ENCODE measurements around the gene EXOC7.
"Not testable (repeated sequence)": the region's sequence is repeated elsewhere in the genome, so short reads cannot be mapped to it uniquely, and the experiment has no call there.

Gene EXOC7

GRCh38 chr17:76079956-76080767, 23.4 kb downstream of the EXOC7 start:
- TF ChIP-seq CTCF (IDR thresholded peaks at IDR 0.05), result no peak
- no peak overlapping the region for H3K27ac ChIP-seq
- H3K4me3 ChIP-seq, result no peak overlapping the region
- DNase-seq (ENCODE audit: low spot score), result no peak

DNA sequence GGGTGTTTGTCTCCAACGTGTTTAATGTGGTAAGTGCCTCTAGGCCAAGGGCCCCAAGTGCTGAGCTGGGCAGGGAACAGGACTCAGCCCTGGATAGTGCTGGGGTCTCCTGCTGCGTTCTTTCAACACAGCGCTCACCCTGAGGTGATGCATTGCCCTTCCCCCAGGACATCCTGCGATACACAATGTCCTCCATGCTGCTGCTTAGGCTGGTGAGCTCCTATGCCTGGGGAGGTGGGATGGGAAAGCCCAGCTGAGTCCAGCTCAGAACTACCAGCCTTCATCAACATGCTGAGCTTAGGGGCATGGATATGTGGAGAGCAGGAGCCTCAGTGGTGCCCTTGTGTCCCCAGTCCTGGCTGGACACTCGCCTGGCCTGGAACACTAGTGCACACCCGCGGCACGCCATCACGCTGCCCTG, 24.0 kb downstream of the EXOC7 start:
- no peak overlapping the region for H3K4me3 ChIP-seq
- DNase-seq (ENCODE audit: low spot score), result no peak
- no peak for TF ChIP-seq CTCF (IDR thresholded peaks at IDR 0.05)
- H3K27ac ChIP-seq, result no peak overlapping the region

DNA sequence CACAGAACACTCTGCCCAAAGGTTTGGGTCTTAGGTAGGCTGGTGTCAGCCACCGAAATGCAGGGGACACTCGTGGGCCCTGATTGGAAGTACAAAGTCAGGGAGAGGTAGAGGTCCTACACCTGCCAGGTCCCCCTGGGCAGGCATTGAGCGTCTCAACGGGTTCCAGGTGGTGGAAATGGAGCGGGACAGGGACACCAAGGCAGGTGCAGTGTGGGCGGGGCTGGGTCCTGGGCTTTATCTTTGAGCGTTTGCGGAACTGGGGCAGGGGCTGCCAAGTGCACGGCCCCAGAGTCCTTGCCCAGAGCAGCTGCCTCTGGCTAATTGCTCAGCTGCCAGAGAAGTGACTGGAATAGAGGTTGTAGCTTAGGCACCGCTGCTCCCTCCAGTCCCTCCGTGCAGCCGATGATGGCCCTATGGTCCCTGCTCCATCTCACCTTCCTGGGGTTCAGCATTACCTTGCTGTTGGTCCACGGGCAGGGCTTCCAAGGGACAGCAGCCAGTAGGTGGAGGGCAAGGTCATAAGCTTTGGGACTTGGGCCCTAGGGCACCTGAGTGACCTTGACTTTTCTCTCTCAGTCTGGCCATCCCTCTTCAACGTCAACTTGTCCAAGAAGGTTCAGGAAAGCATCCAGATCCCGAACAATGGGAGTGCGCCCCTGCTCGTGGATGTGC, 24.6 kb downstream of the EXOC7 start, which contains the start of gene ZACN:
TSS of gene ZACN (plus strand) at position 323 of the 675 bp plus-strand sequence. CDS start at position 406, 83 bp downstream.
- DNase-seq (ENCODE audit: low spot score), result no peak
- TF ChIP-seq CTCF (IDR thresholded peaks at IDR 0.05), result no peak
- Histone ChIP-seq H3K27ac (no peak within 1 kb of the TSS), H3K4me3 (no peak within 1 kb of the TSS)

DNA sequence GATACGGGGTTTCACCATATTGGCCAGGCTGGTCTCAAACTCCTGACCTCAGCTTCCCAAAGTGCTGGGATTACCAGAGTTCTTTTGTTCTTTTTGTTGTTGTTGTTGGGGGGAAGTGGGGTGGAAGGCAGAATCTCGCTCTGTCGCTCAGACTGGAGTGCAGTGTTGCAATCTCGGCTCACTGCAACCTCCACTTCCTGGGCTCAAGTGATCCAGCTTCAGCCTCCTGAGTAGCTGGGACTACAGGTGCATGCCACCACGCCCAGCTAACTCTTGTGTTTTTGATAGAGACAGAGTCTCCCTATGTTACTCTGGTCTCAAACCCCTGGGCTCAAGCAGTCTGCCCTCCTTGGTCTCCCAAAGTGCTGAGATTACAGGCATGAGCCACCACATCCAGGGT, 25.2 kb downstream of the EXOC7 start:
- H3K27ac ChIP-seq; DNase-seq (ENCODE audit: low spot score); H3K4me3 ChIP-seq: not testable (repeated sequence)

- H3K4me3 ChIP-seq, result no peak overlapping the region
- H3K27ac ChIP-seq, result no peak overlapping the region
- DNase-seq (ENCODE audit: low spot score), result no peak
- TF ChIP-seq CTCF (IDR thresholded peaks at IDR 0.05), result no peak
These were observed 25.9 kb downstream of the EXOC7 start for GRCh38 chr17:76077584-76078110.

GRCh38 chr17:76076765-76077583, 26.6 kb downstream of the EXOC7 start:
- peak overlapping the region; percentile 41 for H3K4me3 ChIP-seq
- no peak overlapping the region for H3K27ac ChIP-seq
- TF ChIP-seq CTCF (IDR thresholded peaks at IDR 0.05), result no peak
- DNase-seq (ENCODE audit: low spot score), result no peak

All from coronary artery (tissue), 2 donors.